CD4-positive, alpha-beta T cell treated with Interleukin-6 for 4 hours (primary cell): ENCODE results near the gene CHODL.
A peak's percentile ranks its signal among the peaks of the same experiment; 100 is the strongest.

Source experiments
- DNase-seq: peaks from one replicate; pipeline ENCODE4 v3.0.0-alpha.2; 2020; ENCODE audit warnings: mixed read lengths

CHODL gene

GRCh38 chr21:18294100-18294499 is 49.5 kb downstream of the CHODL start:
- peak; percentile 1 for DNase-seq

- no peak for DNase-seq
Observed at GRCh38 chr21:18298228-18298627, 53.6 kb downstream of the CHODL start.
